T-helper 2 cell treated with Interferon-gamma antibody and Interleukin-4, amounts not matched to agents 5 μg/mL and 100 μg/mL, for 36 hours (primary cell): Measurements from ENCODE around the gene TRNAU1AP.
"Not testable (repeated sequence)": the region's sequence is repeated elsewhere in the genome, so short reads cannot be mapped to it uniquely, and the experiment has no call there.

Experiments used
- DNase-seq: peaks from one replicate; pipeline ENCODE4 v3.0.0; 2021; ENCODE audit warnings: low spot score
- H3K27ac Mint-ChIP-seq: one replicate; pipeline ENCODE4 v1.8.0; 2021; ENCODE audit warnings: mild to moderate bottlenecking, mixed read lengths
- H3K27me3 Mint-ChIP-seq: one replicate; pipeline ENCODE4 v1.8.0; 2021; ENCODE audit warnings: low read depth, mixed read lengths
- H3K36me3 Mint-ChIP-seq: one replicate; pipeline ENCODE4 v1.8.0; 2021; ENCODE audit warnings: low read depth, mixed read lengths
- H3K4me1 Mint-ChIP-seq: one replicate; pipeline ENCODE4 v1.8.0; 2021; ENCODE audit warnings: low read depth, mixed read lengths
- H3K4me3 Mint-ChIP-seq: one replicate; pipeline ENCODE4 v1.8.0; 2022; ENCODE audit warnings: mild to moderate bottlenecking, moderate library complexity, mixed read lengths
- H3K9me3 Mint-ChIP-seq: one replicate; pipeline ENCODE4 v1.8.0; 2021; ENCODE audit warnings: mixed read lengths

TRNAU1AP gene

GRCh38 chr1:28594686-28595411, 42.0 kb downstream of the TRNAU1AP start:
- H3K27me3 Mint-ChIP-seq, H3K27ac Mint-ChIP-seq, H3K4me3 Mint-ChIP-seq, H3K36me3 Mint-ChIP-seq, H3K9me3 Mint-ChIP-seq, DNase-seq: not testable (repeated sequence)
- peaks cover 11% of the 10 kb centered on the region for H3K4me1 Mint-ChIP-seq

GRCh38 chr1:28595412-28596191, 42.7 kb downstream of the TRNAU1AP start:
- DNase-seq: no peak
- no peak overlapping the region for H3K27ac Mint-ChIP-seq
- H3K36me3 Mint-ChIP-seq: no peaks in the 10 kb centered on the region
- peaks cover 3% of the 10 kb centered on the region for H3K27me3 Mint-ChIP-seq
- H3K4me3 Mint-ChIP-seq: no peak overlapping the region
- peaks cover 12% of the 10 kb centered on the region for H3K4me1 Mint-ChIP-seq
- H3K9me3 Mint-ChIP-seq: no peaks in the 10 kb centered on the region

DNA sequence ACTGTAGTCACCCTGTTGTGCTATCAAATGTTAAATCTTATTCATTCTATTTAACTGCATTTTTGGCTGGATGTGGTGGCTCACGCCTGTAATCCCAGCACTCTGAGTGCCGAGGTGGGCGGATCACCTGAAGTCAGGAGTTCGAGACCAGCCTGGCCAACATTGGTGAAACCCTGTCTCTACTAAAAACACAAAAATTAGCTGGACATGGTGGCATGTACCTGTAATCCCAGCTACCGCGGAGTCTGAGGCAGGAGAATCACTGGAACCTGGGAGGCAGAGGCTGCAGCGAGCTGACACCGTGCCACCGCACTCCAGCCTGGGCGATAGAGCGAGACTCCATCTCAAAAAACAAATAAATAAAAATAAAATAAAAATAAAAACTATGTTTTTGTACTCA, 43.4 kb downstream of the TRNAU1AP start:
- DNase-seq, H3K4me3 Mint-ChIP-seq, H3K36me3 Mint-ChIP-seq, H3K9me3 Mint-ChIP-seq, H3K27ac Mint-ChIP-seq, H3K27me3 Mint-ChIP-seq: not testable (repeated sequence)
- H3K4me1 Mint-ChIP-seq: peaks cover 12% of the 10 kb centered on the region

DNA sequence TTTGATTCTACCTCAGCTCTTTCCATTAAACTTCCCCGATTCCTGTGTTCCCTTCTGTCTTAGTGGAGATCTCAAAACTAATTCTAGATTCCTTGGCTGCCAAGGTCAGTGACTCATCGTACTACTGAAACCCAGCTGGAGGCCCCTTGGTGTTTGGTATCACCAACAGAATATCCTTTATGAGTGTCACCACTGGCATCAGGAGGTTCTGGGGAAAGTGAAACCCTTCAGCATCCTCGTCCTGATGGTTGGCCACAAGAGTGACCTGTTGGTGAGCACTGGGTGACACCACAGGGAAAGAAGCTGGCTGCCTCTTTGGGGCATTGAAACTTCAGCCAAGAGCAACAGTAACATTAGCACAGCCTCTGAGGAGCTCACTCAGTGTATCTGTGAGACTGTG, 48.8 kb downstream of the TRNAU1AP start:
- DNase-seq: peak; percentile 48
- Mint-ChIP-seq H3K27me3 (no peaks in the 10 kb centered on the region), H3K27ac (peak overlapping the region; percentile 45), H3K4me3 (no peak overlapping the region), H3K4me1 (peaks cover 17% of the 10 kb centered on the region), H3K36me3 (peaks cover 19% of the 10 kb centered on the region), H3K9me3 (no peaks in the 10 kb centered on the region)

- H3K27ac Mint-ChIP-seq: no peak overlapping the region
- DNase-seq: no peak
- H3K36me3 Mint-ChIP-seq: peaks cover 22% of the 10 kb centered on the region
Measured at GRCh38 chr1:28602536-28603439, 49.9 kb downstream of the TRNAU1AP start.

DNA sequence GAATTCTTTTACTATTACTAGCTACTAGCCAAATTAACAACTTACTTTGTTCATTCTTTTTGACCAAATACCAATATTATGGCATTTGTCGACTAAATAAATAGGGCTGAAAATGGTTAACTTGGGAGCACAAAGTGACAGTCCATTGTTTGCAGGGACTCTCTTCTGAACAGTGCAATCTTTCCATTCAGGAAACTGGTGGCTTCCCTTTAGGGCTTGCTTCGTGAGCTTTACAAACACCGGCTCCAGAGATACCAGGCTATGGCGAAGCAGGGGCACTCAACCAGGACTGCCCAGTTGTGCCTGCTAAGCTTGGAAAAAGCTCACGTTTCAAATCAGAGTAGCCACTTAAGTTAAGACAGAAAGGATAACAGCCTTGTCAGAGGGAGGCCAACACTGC, 51.5 kb downstream of the TRNAU1AP start:
- peaks cover 11% of the 10 kb centered on the region for H3K4me1 Mint-ChIP-seq
- peaks cover 24% of the 10 kb centered on the region for H3K36me3 Mint-ChIP-seq

More at GRCh38 chr1:28602536-28603439, 49.9 kb downstream of the TRNAU1AP start:
- no peak overlapping the region for H3K4me3 Mint-ChIP-seq
- no peaks in the 10 kb centered on the region for H3K9me3 Mint-ChIP-seq
- H3K4me1 Mint-ChIP-seq: peaks cover 17% of the 10 kb centered on the region
- no peaks in the 10 kb centered on the region for H3K27me3 Mint-ChIP-seq

DNA sequence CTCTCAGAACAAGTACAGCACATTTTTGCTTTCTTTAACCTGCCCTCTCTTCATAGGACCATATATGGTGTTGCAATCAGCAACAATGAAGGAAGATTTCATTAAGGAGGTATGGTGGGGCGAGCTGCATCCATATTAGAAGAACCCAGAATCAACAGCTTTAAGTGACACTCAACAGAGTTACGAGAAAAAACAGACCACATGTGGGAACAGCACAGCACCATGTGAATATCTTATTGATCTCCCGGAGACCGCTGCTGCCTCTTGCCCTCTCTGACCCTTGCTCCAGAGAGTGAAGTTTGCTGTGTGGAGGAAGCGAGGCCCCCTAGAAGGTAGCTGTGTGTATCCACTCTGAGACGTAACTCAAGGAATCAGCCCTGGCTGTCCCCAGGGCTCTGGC, 52.1 kb downstream of the TRNAU1AP start:
- no peaks in the 10 kb centered on the region for H3K27me3 Mint-ChIP-seq
- H3K4me3 Mint-ChIP-seq: no peak overlapping the region
- no peak for DNase-seq
- no peak overlapping the region for H3K27ac Mint-ChIP-seq
- peaks cover 8% of the 10 kb centered on the region for H3K4me1 Mint-ChIP-seq
- H3K9me3 Mint-ChIP-seq: no peaks in the 10 kb centered on the region
- peaks cover 27% of the 10 kb centered on the region for H3K36me3 Mint-ChIP-seq

More for the DNA sequence above, 51.5 kb downstream of the TRNAU1AP start:
- Mint-ChIP-seq H3K4me3 (no peak overlapping the region), H3K9me3 (no peaks in the 10 kb centered on the region), H3K27me3 (no peaks in the 10 kb centered on the region), H3K27ac (no peak overlapping the region)
- DNase-seq: no peak

- no peak for DNase-seq
- no peak overlapping the region for H3K4me3 Mint-ChIP-seq
- peaks cover 5% of the 10 kb centered on the region for H3K4me1 Mint-ChIP-seq
- H3K9me3 Mint-ChIP-seq: no peaks in the 10 kb centered on the region
- no peak overlapping the region for H3K27ac Mint-ChIP-seq
- no peaks in the 10 kb centered on the region for H3K27me3 Mint-ChIP-seq
- H3K36me3 Mint-ChIP-seq: peaks cover 32% of the 10 kb centered on the region
Measured at GRCh38 chr1:28606771-28607170, 53.9 kb downstream of the TRNAU1AP start.

GRCh38 chr1:28613175-28613574, 60.3 kb downstream of the TRNAU1AP start:
- Mint-ChIP-seq H3K27me3 (no peaks in the 10 kb centered on the region), H3K36me3 (peaks cover 33% of the 10 kb centered on the region), H3K27ac (no peak overlapping the region), H3K4me1 (no peaks in the 10 kb centered on the region), H3K4me3 (no peak overlapping the region), H3K9me3 (no peaks in the 10 kb centered on the region)
- no peak for DNase-seq
